NCI-H69 (cell line): ENCODE data around the gene PPP2R5A.
"Not testable (repeated sequence)": the region's sequence is repeated elsewhere in the genome, so short reads cannot be mapped to it uniquely, and the experiment has no call there.

Experiments
- DNase-seq: peaks from one replicate; lab custom pipeline; 2025; lab: John Stamatoyannopoulos, UW

The PPP2R5A gene

GRCh38 chr1:212297338-212297737, 12.1 kb downstream of the PPP2R5A start:
- no peak for DNase-seq

- DNase-seq: no peak
These were observed 16.4 kb downstream of the PPP2R5A start for GRCh38 chr1:212301580-212301979.

DNA sequence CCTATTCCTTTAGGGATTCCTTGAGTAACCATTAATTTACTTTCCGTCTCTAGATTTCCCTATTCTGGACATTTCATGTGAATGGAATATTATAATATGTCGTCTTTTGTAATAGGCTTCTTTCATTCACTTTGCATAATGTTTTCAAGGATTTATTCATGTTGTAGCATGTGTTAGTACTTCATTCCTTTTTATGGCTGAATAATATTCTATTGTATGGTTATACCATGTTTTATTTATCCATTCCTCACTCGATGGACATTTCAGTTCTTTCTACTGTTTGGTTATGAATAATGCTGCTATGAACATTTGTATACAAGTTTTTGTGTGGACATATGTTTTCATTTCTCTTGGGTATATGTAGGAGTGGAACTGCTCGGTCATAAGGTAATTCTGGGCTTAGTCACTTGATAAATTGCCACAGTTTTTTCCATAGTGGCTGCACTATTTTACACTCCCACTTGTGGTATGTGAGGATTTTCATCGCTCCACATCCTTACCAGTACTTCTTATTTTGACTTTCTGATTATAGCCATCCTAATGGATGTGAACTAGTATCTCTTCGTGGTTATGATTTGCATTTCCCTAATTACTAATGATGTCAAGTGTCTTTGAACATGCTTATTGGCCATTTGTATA, 17.7 kb downstream of the PPP2R5A start:
- no peak for DNase-seq

- no peak for DNase-seq
These were observed 20.1 kb downstream of the PPP2R5A start for GRCh38 chr1:212305342-212305741.

DNA sequence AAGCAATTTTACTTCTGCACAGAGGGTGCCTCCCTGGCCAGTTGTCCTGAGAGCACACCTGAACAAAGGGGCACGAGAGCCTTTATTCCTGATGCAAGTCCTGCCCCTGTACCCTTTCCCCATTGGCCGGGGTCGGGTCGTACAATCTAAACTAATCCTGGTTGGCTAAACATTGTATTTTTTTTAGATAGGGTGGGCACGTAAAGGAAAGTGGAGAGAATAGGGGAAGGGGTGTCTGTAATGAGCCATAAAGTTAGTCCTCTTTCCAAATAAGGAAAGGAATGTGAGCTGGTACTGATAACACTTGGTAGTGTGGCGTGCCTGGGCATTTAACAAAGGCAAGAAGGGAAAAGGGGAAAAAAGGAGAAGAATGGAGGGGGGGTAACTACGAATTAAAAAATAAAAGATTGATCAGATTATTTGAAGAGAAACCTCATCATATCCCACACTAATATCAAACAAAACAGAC, 20.8 kb downstream of the PPP2R5A start:
- not testable (repeated sequence) for DNase-seq

DNA sequence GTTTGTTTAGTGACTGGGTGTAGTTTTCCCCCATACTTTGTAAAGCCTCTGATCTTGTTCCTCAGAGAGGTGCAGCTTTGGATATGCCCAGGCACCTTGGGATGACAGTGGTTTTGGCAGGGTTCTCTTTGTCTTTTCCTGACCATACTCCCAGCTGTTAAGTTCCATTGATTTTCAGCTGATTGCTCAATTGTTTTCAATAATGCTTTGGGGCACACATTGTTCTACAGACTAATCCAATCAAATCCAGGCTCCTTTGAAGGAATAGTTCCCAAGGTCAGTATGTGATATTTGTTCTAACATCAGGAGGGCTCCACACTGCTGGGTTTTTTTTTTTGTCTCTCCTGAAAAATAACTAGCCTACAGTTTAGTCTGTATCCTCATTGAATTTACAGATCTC, 24.8 kb downstream of the PPP2R5A start:
- DNase-seq: peak; percentile 64

GRCh38 chr1:212310383-212310782, 25.2 kb downstream of the PPP2R5A start:
- no peak for DNase-seq

GRCh38 chr1:212311836-212312497, 26.8 kb downstream of the PPP2R5A start:
- no peak for DNase-seq

DNA sequence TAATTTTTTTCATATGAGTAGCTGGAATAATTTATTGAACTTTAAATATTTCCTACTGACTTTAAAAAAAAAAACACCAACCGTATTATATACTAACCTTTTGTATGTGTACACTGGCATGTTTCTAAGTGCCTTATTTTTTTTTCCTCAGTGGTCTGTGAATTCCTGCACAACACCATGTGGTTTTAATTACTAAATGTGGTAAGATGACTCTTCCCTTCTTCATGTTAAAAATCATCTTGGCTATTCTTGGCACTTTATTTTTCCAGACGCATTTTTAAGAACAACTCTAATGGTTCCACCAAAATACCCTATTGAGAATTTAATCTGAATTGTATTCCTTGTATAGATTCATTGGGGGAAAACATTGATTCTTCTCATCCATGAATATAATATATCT, 28.4 kb downstream of the PPP2R5A start:
- no peak for DNase-seq

GRCh38 chr1:212315184-212315583, 30.0 kb downstream of the PPP2R5A start:
- no peak for DNase-seq

DNA sequence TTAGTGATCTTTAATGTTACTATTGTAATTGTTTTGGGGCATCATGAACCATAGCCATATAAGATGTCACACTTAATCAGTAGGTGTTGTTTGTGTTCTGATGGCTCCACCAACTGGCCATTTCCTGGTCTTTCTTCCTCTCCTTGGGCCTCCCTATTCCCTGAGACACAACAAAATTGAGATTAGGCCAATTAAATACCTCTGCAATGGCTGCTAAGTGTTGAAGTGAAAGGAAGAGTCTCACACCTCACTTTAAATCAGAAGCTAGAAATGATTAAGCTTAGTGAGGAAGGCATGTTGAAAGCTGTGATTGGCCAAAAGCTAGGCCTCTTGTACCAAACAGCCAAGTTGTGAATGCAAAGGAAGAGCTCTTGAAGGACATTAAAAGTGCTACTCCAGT, 30.7 kb downstream of the PPP2R5A start:
- DNase-seq: peak; percentile 61

GRCh38 chr1:212317916-212318315, 32.7 kb downstream of the PPP2R5A start:
- no peak for DNase-seq

DNA sequence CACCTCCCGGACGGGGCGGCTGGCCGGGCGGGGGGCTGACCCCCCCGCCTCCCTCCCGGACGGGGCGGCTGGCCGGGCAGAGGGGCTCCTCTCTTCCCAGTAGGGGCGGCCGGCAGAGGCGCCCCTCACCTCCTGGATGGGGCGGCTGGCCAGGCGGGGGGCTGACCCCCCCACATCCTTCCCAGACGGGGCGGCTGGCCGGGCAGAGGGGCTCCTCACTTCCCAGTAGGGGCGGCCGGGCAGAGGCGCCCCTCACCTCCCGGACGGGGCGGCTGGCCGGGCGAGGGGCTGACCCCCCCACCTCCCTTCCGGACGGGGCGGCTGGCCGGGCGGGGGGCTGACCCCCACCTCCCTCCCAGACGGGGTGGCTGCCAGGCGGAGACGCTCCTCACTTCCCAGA, 35.8 kb downstream of the PPP2R5A start:
- DNase-seq: not testable (repeated sequence)

DNA sequence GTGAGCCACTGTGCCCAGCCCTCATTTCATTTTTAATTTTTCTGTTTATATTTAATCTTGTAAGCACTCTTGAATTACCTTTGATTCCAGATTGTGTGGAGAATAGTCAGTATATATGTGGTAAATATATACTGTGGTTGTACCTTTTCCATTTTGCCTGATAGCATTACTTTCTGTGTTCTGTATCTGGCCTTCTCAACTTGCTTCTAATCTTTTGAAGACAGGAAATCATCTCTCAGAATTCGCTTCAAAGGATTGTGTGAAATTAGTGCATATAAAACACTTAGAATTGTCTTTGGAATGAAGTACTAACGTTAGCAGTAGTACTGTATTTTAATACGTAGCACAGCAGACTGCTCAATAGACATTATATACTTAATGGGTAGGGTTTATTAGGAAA, 37.9 kb downstream of the PPP2R5A start:
- no peak for DNase-seq

- no peak for DNase-seq
These were observed 41.3 kb downstream of the PPP2R5A start for GRCh38 chr1:212326541-212326940.

- DNase-seq: no peak
These were observed 43.0 kb downstream of the PPP2R5A start for GRCh38 chr1:212328248-212328647.

DNA sequence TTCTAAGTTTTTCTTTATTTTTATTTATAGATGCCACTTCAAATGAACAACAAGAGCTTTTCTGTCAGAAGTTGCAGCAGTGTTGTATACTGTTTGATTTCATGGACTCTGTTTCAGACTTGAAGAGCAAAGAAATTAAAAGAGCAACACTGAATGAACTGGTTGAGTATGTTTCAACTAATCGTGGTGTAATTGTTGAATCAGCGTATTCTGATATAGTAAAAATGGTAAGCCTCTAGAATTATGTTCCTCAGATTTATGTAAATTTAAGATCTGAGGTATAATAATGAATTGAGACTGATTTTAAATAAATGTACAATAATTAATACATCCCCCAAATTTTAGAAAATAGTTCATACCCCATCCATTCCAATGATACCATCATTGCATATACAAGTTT, 43.9 kb downstream of the PPP2R5A start:
- DNase-seq: no peak

GRCh38 chr1:212341090-212341489, 55.9 kb downstream of the PPP2R5A start:
- no peak for DNase-seq

DNA sequence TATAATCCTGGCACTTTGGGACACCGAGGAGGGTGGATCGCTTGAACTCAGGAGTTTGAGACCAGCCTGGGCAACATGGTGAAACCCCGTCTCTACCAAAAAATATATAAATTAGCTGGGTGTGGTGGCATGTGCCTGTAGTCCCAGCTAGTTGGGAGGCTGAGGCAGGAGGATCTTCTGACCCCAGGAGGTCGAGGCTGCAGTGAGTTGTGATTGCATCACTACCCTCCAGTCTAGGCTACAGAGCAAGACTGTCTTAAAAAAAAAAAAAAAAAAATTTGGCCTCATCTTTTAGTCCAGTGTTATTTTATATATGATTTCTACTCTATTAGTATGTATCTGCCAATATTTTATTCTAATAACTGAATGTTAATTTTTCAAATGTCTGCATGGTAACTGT, 59.7 kb downstream of the PPP2R5A start:
- DNase-seq: no peak

DNA sequence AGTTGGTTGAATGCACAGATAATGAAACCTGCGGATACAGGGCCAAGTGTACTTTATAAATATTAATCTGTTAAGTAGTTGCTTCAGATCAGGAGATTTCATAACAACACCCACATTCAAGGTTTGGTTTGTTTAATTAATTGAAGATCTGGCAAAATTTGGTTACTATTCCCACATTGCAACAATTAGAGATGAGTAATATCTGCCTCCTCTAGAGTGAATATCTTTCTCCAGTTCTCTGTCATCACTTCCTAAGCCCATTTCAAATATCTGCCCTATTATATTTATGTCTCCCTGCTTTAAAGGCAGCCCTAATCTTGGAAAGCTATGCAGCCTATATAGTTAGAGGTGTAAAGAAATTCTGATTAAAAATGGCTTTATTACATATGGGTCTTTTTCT, 61.4 kb downstream of the PPP2R5A start:
- no peak for DNase-seq

DNA sequence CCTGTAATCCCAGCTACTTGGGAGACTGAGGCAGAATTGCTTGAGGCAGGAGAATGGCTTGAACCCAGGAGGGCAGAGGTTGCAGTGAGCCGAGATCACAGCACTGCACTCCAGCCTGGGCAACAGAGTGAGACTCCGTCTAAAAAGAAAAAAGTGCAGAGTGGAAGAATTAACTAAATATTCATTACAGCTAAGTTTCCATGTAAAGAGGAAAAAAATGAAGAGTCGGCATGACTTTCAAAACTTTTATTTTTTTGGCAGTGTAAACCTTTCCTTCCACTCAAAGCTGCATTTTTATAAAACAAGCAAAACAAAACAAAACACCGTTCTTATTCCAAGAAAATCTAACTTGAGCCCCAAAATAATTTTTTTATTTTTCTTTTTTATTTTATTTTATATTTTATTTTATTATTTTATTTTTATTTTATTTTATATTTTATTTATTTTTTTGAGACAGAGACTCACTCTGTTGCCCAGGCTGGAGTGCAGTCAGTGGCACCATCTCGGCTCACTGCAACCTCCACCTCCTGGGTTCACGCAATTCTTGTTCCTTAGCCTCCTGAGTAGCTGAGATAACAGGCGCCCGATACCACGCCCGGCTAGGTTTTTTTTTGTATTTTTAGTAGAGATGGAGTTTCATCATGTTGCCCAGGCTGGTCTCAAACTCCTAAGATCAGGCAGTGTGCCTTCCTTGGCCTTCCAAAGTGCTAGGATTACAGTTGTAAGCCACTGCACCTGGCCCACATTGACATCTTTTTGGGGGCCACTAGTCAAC, 66.6 kb downstream of the PPP2R5A start:
- DNase-seq: no peak

DNA sequence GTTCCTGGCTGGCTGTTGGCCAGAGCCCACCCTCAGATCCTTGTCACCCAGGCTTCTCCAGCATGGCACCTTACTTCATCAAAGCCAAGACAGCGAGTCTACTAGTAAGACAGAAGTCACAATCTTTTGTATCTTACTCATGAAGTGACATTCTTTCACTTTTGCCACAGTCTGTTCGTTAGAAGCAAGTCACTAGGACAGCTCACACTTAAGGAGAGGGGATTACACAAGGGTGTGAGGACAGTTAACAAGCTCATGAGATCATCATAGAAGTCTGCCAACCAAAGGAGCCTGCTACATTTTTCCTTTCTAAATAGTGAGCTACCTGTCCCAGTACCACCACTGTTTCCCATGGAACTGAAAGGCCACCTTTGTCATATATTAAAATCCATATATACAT, 68.0 kb downstream of the PPP2R5A start:
- no peak for DNase-seq

- no peak for DNase-seq
These were observed 69.3 kb downstream of the PPP2R5A start for GRCh38 chr1:212354464-212354863.
